ENCODE results near the gene IPO4.

IPO4 gene

GRCh38 chr14:24172871-24173281, 15.7 kb downstream of the IPO4 start:
- DNase-seq, result peak in 1 of 2 experiments; percentile 27

GRCh38 chr14:24172261-24172860, 16.3 kb downstream of the IPO4 start:
- peak; percentile 42 to 48 for DNase-seq

- DNase-seq, result peak; percentile 99
Observed at GRCh38 chr14:24171422-24172260, 17.0 kb downstream of the IPO4 start, which contains the start of gene REC8. TSS of gene REC8 (plus strand) at chr14:24172080. CDS start at chr14:24172553, 473 bp downstream.

GRCh38 chr14:24167469-24168114, 21.0 kb downstream of the IPO4 start:
- no peak for DNase-seq

GRCh38 chr14:24165785-24166184, 22.8 kb downstream of the IPO4 start:
- DNase-seq, result no peak

- DNase-seq, result no peak
Observed at GRCh38 chr14:24164518-24164991, 24.1 kb downstream of the IPO4 start.

GRCh38 chr14:24162093-24162492, 26.5 kb downstream of the IPO4 start:
- no peak for DNase-seq

GRCh38 chr14:24160850-24161804, 27.5 kb downstream of the IPO4 start, which contains the start of gene IRF9:
TSS of gene IRF9 (plus strand) at chr14:24161265. CDS start at chr14:24162145, 880 bp downstream.
- peak; percentile 73 to 93 for DNase-seq

GRCh38 chr14:24160499-24160849, 28.1 kb downstream of the IPO4 start:
- DNase-seq, result no peak

- no peak for DNase-seq
Observed at GRCh38 chr14:24159777-24160498, 28.7 kb downstream of the IPO4 start.

- DNase-seq, result no peak
Observed at GRCh38 chr14:24157331-24157730, 31.3 kb downstream of the IPO4 start.

GRCh38 chr14:24156840-24157239, 31.8 kb downstream of the IPO4 start:
- DNase-seq, result no peak

GRCh38 chr14:24155100-24155499, 33.5 kb downstream of the IPO4 start:
- no peak for DNase-seq

GRCh38 chr14:24151404-24152080, 37.1 kb downstream of the IPO4 start:
- no peak for DNase-seq

GRCh38 chr14:24150993-24151392, 37.6 kb downstream of the IPO4 start:
- no peak for DNase-seq

GRCh38 chr14:24150567-24150966, 38.0 kb downstream of the IPO4 start:
- DNase-seq, result no peak

- DNase-seq, result no peak
Observed at GRCh38 chr14:24150061-24150460, 38.6 kb downstream of the IPO4 start.

GRCh38 chr14:24149302-24149969, 39.2 kb downstream of the IPO4 start:
- no peak for DNase-seq

- DNase-seq, result no peak
Observed at GRCh38 chr14:24147761-24148428, 40.7 kb downstream of the IPO4 start.

Measured in NCI-H526 (cell line).